ENCODE data around the gene GID8. TPM values are rescaled to one million over a fixed set of nuclear protein-coding genes. Genes with fewer than 3 reads are reported as not detected.

GID8 gene
- total RNA-seq, 1 experiment from 2014 or later, result 40.2 TPM

GRCh38 chr20:62894261-62894660 is 43.7 kb upstream of the GID8 start:
- ChIA-PET POLR2A (ENCODE audit: low non-redundant PET) (no interaction called here), CTCF (no interaction called here)
- Histone ChIP-seq H3K27me3 (replicated peaks; ENCODE audit: insufficient read depth, low read depth, low read length, poor library complexity) (no peaks in the 10 kb centered on the region), H3K4me1 (ENCODE audit: insufficient read depth, low read length, poor library complexity, severe bottlenecking) (peaks cover 2% of the 10 kb centered on the region), H3K27ac (ENCODE audit: low read depth, low read length, poor library complexity, severe bottlenecking) (no peak overlapping the region), H3K36me3 (ENCODE audit: insufficient read depth, low read length, poor library complexity, severe bottlenecking) (peaks cover 80% of the 10 kb centered on the region), H3K4me3 (ENCODE audit: low read depth, low read length, poor library complexity, severe bottlenecking) (no peak overlapping the region), H3K9me3 (ENCODE audit: low read depth, low read length, poor library complexity, severe bottlenecking) (no peaks in the 10 kb centered on the region)
- no TSS peak for BruUV-seq (replicated peaks)
- intact Hi-C loops (cut with micrococcal nuclease; ENCODE audit: unreplicated experiment), result no loop called here
- no peak for DNase-seq (ENCODE audit: low spot score)
- TF ChIP-seq EZH2 (IDR thresholded peaks at IDR 0.05; ENCODE audit: borderline replicate concordance, low read depth, low read length, poor library complexity, severe bottlenecking) (no peak), CTCF (conservative IDR thresholded peaks at IDR 0.05; ENCODE audit: low read depth, low read length) (no peak)

- no TSS peak for BruUV-seq (replicated peaks)
- no peaks in the 10 kb centered on the region for H3K9me3 ChIP-seq (ENCODE audit: low read depth, low read length, poor library complexity, severe bottlenecking)
- H3K4me1 ChIP-seq (ENCODE audit: insufficient read depth, low read length, poor library complexity, severe bottlenecking), result peaks cover 15% of the 10 kb centered on the region
- no peaks in the 10 kb centered on the region for H3K27me3 ChIP-seq (replicated peaks; ENCODE audit: insufficient read depth, low read depth, low read length, poor library complexity)
- CTCF ChIA-PET, result no interaction called here
- POLR2A ChIA-PET (ENCODE audit: low non-redundant PET), result no interaction called here
- no peak for DNase-seq (ENCODE audit: low spot score)
- H3K27ac ChIP-seq (ENCODE audit: low read depth, low read length, poor library complexity, severe bottlenecking), result no peak overlapping the region
- H3K36me3 ChIP-seq (ENCODE audit: insufficient read depth, low read length, poor library complexity, severe bottlenecking), result peaks cover 67% of the 10 kb centered on the region
- intact Hi-C loops (cut with micrococcal nuclease; ENCODE audit: unreplicated experiment), result no loop called here
- TF ChIP-seq EZH2 (IDR thresholded peaks at IDR 0.05; ENCODE audit: borderline replicate concordance, low read depth, low read length, poor library complexity, severe bottlenecking) (no peak), CTCF (conservative IDR thresholded peaks at IDR 0.05; ENCODE audit: low read depth, low read length) (no peak)
- H3K4me3 ChIP-seq (ENCODE audit: low read depth, low read length, poor library complexity, severe bottlenecking), result no peak overlapping the region
Measured at GRCh38 chr20:62895539-62895938, 42.4 kb upstream of the GID8 start.

- POLR2A ChIA-PET (ENCODE audit: low non-redundant PET), result no interaction called here
- BruUV-seq (replicated peaks), result no TSS peak
Measured at GRCh38 chr20:62896526-62896925, 41.4 kb upstream of the GID8 start.

More at GRCh38 chr20:62896526-62896925, 41.4 kb upstream of the GID8 start:
- Histone ChIP-seq H3K36me3 (ENCODE audit: insufficient read depth, low read length, poor library complexity, severe bottlenecking) (peaks cover 64% of the 10 kb centered on the region), H3K27me3 (replicated peaks; ENCODE audit: insufficient read depth, low read depth, low read length, poor library complexity) (no peaks in the 10 kb centered on the region), H3K4me3 (ENCODE audit: low read depth, low read length, poor library complexity, severe bottlenecking) (no peak overlapping the region), H3K9me3 (ENCODE audit: low read depth, low read length, poor library complexity, severe bottlenecking) (no peaks in the 10 kb centered on the region), H3K4me1 (ENCODE audit: insufficient read depth, low read length, poor library complexity, severe bottlenecking) (peaks cover 16% of the 10 kb centered on the region), H3K27ac (ENCODE audit: low read depth, low read length, poor library complexity, severe bottlenecking) (no peak overlapping the region)
- TF ChIP-seq CTCF (conservative IDR thresholded peaks at IDR 0.05; ENCODE audit: low read depth, low read length), result no peak
- TF ChIP-seq EZH2 (IDR thresholded peaks at IDR 0.05; ENCODE audit: borderline replicate concordance, low read depth, low read length, poor library complexity, severe bottlenecking), result no peak
- intact Hi-C loops (cut with micrococcal nuclease; ENCODE audit: unreplicated experiment), result no loop called here
- DNase-seq (ENCODE audit: low spot score), result no peak
- CTCF ChIA-PET, result no interaction called here

Data from A673 (cell line).